ENCODE measurements around the gene IFNAR2. TPM values are rescaled to one million over a fixed set of nuclear protein-coding genes. Genes with fewer than 3 reads are reported as not detected.
A peak's percentile ranks its signal among the peaks of the same experiment; 100 is the strongest.
"Not testable (repeated sequence)": the region's sequence is repeated elsewhere in the genome, so short reads cannot be mapped to it uniquely, and the experiment has no call there.

IFNAR2 gene
- total RNA-seq, 1 donor from 2014 or later = 9.0 TPM

DNA sequence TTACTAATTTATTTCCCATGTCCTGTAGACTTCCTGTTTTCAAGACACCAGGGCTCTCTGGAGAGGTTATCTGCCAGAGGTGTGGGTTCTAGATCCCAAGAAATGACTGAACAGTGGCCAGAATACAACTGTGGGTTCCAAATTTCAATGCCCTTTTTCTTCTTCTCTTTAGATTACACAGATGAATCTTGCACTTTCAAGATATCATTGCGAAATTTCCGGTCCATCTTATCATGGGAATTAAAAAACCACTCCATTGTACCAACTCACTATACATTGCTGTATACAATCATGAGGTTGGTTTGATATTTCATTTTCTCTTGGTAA lies 15.0 kb downstream of the IFNAR2 start:
- no peak for DNase-seq

DNA sequence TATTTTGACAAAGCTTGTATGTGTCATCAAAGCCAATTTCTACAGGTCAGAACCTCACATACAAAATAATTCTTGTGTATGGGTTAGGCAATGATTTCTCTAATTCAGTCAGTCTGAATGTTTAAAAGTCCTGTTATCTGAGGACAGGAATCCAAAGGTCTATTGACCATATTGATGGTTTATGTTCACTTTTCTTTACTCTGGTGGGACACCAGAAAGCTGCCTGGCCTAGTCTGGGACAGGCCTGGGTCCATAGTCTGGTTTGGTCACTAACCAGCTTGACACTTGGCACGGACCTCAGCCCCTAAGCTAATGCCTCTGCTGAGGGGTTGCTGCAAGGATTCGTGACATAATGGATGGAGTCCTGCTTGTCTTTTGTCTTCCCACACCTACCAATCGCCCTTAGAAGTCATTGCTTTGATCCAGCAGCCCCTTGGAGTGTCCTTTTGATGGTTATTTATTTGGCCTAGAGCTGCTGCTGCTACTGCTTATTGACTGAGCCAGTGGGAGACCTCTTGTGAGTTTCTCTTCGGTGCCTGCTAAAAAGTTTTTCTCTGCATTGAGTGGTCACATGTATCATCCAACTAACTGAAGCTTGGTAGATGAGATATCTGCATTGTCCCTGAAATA lies 15.7 kb downstream of the IFNAR2 start:
- no peak for DNase-seq

DNA sequence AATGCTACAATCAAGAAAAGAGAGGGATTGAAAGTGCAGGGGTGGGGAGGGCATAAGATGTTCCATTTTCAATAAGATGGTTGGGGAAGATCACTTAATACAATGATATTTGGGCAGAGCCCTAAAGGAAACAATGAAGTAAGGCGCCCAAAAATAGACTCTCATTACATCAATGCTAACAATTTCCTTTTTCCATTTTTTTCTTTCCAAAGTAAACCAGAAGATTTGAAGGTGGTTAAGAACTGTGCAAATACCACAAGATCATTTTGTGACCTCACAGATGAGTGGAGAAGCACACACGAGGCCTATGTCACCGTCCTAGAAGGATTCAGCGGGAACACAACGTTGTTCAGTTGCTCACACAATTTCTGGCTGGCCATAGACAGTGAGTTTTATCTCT lies 16.8 kb downstream of the IFNAR2 start:
- DNase-seq = no peak

DNA sequence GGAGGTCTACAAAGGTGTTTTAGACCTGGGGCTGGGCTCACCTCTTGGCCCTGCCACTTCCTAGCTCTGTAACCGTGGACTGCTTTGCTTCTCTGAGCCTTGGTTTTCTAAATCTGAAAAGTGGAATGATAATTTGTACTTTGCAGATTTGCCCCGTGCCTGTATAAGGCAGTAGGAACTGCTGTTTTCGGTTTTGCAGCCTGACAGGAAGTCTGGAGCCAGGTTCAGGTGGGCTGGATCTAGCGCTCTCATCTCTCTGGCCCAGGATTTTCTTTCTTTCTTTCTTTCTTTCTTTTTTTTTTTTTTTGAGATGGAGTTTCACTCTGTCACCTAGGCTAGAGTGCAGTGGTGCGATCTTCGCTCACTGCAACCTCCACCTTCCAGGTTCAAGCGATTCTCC lies 17.2 kb downstream of the IFNAR2 start:
- DNase-seq = no peak

DNA sequence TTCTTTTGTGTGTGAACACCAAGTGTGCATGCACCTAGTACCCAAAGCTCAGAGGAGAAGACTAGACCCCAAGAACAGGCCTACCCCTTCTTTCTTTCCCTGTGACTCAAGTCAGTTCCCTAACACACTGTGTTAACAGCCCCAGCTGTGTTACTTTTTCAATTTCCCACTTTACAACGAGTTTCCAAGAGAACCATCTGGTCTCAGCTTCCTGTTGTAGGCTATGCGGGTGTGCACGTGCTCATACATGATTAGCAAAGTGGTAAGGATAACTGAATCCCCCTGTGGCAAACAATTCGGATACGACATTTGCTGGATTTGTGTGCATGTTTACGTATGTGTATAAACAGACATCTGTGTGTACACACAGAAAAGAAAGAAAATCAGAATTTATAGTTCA lies 17.9 kb downstream of the IFNAR2 start:
- DNase-seq = peak; percentile 41

DNA sequence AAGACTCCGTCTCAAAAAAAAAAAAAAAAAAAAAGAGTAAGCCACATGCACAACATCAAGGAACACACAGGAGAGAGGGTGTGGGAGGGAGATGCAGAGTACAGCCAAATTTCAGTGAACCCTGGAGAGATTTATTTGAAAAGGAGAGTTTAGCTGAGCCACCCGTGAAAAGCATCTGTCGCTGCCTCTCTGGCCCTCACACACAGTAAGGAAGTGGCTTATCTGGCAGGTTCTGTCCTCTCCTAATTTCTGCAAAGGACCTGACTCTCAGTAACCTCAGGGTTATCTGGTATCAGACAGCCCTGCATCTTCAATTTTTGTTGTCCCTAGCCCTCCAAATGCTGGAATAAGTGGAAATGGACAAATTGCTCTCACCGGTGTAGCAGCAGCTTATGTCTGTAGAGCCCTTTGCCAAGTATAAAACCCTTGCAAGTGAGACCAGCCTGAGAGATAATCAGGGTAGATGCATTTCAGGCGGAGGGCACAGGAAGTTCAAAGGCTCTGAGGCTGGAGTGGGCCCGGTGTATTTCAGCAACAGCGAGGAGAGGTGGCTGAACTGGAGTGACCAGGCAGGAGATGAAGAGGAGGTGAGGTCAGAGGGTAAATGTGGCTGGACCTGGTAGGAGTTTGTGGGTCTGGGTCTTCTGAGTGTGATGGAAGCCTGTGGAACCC lies 19.7 kb downstream of the IFNAR2 start:
- no peak for DNase-seq

DNA sequence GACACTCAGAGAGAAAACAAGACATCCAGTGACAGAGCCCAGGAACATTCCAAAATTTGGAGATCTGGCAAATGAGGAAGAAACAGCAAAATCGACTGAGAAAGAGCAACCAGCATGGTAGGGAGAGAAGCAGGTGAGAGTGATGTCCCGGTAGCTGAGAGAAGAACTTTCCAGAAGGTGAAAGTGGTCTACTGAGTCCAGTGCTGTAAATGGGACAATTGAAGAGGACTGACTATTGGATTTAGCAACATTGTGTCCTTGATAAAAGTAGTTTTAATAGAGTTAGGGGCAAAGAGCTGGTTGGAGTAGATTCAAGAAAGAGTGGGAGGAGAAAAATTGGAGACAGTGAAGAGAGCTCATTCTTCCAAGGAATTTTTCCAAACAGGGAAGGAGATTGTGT lies 21.4 kb downstream of the IFNAR2 start:
- no peak for DNase-seq

DNA sequence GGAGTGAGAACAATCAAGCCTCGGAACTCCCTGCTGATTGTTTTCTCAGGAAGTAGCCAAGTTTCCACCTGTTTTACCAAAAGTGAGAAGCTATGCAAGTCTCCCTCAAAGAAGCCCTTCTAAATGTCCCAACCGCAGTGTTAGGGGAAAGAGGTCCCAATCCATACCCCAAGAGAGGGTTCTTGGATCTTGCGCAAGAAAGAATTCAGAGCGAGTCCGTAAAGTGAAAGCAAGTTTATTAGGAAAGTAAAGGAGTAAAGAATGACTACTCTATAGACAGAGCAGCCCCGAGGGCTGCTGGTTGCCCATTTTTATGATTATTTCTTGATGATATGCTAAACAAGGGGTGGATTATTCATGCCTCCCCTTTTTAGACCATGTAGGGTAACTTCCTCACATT lies 23.6 kb downstream of the IFNAR2 start:
- not testable (repeated sequence) for DNase-seq

DNA sequence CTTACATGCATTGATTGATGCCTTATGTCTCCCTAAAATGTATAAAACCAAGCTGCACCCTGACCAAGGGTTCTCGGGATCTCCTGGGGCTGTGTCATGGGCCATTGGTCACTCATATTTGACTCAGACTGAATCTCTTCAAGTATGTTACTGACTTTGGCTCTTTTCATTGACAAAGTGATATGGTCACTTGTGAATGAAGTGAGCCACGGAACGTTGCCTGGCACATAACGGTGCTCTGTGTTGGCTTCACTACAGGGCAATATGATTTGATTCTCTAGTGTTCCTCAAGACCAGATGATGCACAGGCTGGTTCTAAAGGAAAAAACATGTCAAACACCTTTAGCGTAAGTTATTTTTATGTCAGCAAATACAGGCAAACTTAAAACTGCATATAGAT lies 25.0 kb downstream of the IFNAR2 start:
- DNase-seq = no peak

DNA sequence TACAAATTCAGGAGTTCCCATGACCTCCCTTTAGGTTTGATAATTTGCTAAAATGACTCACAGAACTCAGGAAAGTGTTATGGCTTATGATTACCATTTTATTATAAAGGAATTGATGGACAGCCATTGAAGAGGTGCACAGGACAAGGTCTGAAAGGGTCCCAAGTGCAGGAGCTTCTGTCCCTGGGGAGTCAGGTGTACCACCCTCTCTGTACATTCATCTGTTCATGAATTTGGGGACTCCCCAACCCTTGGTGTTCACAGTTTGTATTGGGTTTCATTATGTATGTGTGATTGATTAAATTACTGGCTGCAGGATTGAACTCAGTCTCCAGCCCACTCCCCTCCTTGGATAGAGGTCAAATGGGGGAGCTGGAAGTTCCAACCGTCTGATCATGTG lies 25.7 kb downstream of the IFNAR2 start:
- DNase-seq = no peak

DNA sequence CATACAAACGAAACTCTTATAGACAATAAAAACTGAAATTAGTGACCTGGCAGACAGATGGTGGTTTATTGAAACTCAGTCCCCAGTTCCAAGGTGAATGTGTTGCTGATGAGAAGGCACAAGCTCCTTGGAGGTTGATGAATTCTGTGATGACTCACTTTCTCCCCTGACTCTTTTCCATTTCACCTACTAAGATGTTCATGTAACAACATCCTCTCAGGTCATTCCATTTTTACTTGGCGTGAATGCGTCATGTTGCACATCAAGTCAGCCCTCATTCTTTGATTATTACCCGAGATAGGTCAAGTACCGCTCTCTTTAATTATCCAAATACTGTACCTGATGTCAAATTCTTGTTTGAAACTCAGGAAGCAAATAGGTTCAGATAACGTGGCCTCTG lies 26.3 kb downstream of the IFNAR2 start:
- DNase-seq = no peak

DNA sequence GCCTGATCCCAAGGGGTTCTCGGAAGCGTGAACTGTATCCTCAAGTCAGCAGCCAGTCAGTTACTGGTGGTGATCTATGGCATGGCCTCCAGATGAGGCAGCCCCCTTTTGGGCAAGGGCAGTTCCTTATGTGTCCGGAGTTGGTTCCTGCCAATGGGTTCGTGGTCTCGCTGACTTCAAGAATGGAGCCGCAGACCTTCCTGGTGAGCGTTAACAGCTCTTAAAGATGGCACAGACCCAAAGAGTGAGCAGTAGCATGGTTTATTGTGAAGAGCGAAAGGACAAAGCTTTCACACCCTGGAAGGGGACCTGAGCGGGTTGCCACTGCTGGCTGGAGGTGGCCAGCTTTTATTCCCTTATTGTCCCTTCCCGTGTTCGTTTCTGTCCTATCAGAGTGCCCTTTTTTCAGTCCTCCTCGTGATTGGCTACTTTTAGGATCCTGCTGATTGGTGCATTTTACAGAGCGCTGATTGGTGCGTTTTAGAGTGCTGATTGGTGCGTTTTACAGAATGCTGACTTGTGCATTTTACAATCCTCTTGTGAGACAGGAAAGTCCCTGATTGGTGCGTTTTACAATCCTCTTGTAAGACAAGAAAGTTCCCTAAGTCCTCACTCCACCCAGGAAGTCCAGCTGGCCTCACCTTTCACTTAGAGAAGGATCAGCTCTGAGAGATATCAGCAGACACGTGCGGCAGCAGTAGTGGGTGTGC lies 27.5 kb downstream of the IFNAR2 start:
- no peak for DNase-seq

DNA sequence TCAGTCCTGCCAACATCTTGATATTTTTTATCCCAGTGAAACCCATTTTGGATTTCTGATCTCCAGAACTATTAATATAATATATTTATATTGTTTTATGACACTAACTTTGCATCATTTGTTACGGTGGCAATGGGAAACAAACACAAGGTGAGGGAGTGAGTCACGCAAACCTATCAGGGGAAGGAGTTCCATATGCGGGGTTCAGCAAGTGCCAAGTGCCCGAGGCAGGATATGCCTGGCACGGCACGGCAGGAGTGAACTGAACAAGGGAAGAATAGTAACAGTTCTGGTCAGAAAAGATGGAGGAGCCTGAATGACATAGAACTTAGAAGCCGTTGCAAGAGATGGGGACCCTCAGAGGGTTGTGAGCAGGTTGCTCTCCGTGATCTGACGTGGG lies 28.7 kb downstream of the IFNAR2 start:
- DNase-seq = no peak

DNA sequence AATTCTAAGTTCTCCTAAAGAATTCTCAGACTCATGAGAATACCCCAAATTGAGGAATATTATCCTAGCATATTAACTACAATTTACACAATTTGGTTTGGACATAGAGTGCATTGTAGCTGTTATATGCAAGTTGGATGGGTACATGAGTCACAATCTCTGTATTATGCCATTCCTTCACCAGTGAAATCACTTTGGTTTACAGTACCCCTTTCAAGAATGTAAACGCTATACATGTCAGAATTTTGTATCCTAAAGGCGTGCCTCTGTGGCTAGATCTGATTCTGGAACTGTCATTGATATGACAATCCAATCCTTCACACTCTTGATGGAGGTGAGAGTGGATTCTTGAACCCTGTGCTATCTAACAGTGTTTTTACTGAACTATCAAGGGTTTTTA lies 29.7 kb downstream of the IFNAR2 start:
- no peak for DNase-seq

DNA sequence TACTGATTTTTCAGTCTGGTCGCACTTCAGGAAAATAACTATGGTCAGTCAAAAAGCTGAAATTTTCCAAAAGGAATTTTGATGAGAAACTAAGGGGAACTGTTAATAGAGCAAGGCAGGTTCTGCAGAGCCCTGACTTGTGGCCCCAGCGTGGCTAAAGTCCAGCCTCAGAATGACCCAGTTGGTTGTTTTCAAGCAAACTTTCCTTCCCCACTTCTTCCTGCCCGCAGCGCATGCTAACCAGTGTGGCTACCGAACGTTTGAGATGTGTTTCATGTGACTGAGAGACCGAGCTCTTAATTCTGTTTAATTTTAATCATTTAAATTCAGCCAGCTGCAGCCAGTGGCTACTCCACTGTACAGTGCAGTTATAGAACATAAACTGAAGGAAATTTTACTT lies 30.3 kb downstream of the IFNAR2 start:
- DNase-seq = no peak

DNA sequence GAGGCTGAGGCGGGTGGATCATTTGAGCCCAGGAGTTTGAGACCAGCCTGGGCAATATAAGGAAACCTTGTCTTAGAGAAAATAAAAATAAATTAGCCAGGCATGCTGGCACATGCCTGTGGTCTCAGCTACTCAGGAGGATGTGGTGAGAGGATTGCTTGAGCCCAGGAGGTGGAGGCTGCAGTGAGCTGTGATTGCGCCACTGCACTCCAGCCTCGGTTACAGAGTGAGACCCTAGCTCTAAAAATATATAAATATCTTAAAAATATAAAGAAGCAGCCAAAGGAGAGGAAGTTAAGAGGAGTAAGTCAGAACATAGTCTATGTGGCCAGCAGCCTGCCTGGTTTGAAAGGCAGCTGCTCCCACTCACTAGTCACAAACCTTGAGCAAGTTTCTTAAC lies 31.9 kb downstream of the IFNAR2 start:
- DNase-seq = no peak

DNA sequence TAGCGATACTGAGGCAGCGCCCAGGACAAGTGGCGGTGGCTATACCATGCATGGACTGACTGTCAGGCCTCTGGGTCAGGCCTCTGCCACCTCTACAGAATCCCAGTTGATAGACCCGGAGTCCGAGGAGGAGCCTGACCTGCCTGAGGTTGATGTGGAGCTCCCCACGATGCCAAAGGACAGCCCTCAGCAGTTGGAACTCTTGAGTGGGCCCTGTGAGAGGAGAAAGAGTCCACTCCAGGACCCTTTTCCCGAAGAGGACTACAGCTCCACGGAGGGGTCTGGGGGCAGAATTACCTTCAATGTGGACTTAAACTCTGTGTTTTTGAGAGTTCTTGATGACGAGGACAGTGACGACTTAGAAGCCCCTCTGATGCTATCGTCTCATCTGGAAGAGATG lies 33.2 kb downstream of the IFNAR2 start:
- DNase-seq = no peak

DNA sequence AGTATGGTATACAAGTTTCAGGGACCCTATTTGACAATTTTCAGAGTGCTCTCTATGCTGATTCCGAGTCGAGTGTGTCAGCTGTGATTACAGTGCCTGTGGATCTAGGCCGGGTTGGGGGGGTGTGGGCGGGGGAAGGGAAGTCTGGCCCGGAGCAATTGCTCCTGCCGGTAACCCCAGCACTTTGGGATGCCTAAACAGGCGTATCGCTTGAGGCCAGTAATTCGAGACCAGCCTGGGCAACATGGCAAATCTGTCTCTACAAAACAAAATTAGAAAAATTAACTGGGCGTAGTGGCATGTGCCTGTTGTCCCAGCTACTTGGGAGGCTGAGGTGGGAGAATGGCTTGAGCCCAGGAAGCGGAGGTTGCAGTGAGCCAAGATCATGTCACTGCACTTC lies 34.8 kb downstream of the IFNAR2 start:
- no peak for DNase-seq

DNA sequence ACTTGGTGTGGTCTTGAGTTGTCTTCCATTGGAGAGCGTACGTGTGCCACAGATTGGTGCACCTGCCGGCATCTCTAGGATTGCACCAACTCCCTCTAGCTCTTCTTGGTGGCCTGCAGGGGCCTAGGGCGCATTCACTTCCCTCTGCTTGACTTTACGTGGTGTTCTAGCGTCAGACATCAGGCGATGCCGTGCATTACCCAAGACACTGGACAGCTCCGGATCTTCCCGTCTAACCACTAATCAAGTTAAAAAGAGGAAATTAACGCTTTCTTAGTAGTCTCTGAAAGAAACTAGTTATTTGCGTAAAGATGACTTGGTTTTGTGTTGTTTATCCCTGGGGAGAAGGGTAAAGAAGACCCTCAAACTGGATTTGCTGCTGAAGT lies 35.9 kb downstream of the IFNAR2 start:
- DNase-seq = no peak

DNA sequence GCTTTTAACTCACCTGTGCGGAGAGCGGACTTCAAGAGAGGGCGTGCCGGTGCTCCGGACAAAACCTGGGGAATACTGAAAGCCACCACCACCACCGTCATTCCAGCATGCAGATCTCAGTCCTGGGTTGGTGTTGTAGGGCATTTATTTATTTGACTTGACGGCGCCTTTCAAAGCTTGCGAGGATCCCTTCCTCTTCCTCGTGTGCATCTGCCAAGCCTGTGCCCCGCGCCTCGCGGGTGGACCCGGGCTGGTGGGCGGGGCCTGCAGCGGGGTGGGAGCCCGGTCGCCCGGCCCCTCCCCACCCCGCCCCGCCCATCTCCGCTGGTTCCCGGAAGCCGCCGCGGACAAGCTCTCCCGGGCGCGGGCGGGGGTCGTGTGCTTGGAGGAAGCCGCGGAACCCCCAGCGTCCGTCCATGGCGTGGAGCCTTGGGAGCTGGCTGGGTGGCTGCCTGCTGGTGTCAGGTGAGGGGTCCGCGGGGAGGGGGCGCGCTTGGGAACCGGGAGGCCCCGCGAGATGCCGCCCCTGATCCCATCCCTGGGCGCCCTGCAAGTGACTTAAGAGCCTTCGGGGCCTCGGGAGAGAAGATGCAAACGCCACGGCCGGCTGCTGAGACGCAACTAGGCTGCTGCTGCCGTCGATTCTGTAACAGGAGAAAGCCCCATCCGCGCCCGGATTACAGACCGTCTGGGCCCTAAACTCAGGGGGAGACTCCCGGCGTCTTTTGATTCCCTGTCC lies 36.5 kb downstream of the IFNAR2 start, which contains the start of gene IL10RB:
Gene IL10RB, plus strand, starts transcription at position 318 of the 739 bp plus-strand sequence. Its CDS starts 99 bp downstream, at position 417.
- DNase-seq = peak; percentile 60

DNA sequence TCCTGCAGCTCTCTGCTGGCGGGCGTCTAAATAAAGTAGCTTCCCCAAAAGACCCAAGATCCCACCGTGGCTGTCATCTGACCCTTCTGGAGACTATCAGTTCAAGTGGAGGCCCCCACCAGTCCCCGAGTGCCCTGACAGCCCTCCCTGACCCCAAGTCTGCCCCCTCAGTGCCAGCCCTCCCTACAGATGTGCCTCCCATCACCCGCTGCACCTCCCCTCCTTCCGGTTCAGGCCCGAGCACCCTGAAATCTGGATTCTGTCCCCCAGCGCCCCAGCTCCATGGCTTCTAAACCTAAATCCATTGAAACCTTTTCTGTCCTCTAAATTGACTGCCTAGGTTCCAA lies 37.0 kb downstream of the IFNAR2 start:
- DNase-seq = no peak

DNA sequence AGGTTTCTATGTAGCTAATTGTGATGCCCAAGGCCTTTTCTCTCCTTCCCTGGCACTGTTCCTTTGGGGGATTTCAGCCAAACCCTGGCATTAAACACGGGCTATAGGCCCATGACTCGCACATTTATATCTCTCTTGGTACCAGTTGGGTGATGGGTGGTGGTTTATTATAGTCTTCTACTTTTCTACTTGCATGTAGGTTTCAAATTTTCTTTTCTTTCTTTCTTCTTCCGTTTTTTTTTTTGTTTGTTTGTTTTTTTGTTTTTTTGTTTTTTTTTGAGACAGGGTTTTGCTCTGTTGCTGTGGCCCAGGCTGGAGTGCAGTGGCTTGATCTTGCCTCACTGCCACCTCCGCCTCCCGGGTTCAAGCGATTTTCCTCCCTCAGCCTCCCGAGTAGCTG lies 37.5 kb downstream of the IFNAR2 start:
- no peak for DNase-seq

DNA sequence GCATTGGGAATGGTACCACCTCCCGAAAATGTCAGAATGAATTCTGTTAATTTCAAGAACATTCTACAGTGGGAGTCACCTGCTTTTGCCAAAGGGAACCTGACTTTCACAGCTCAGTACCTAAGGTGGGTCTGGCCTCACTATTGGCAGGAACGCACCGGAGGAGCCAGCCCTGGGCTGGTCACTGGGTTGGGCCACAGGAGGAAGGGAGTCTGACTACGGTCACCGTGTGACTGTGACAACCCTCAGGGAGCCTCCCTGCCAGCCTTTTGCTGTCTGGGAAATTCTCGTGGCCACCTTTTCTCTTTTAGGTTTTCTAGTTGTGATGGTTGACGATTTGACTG lies 38.6 kb downstream of the IFNAR2 start:
- no peak for DNase-seq
